LHCN-M2 (cell line): ENCODE measurements around the gene TRIM41. TPM values are rescaled to one million over a fixed set of nuclear protein-coding genes. Genes with fewer than 3 reads are reported as not detected.
"Not testable (repeated sequence)": the region's sequence is repeated elsewhere in the genome, so short reads cannot be mapped to it uniquely, and the experiment has no call there.

ENCODE experiments used
- DNase-seq: peaks from one replicate; pipeline ENCODE4 v3.0.0-alpha.2; 2012; ENCODE audit warnings: low read depth
- polyA plus RNA-seq: library from polyadenylated mRNA; unstranded; fragments of >200 nt; gene quantifications from one replicate; pipeline ENCODE4 v1.2.1, GENCODE V29; 2012; ENCODE audit warnings: missing spikeins
- total RNA-seq: library from RNA; depleted of rRNA; stranded (reverse); fragments of >200 nt; gene quantifications from 2 replicates; pipeline ENCODE4 v1.2.3, GENCODE V29; 2014; rRNA removed

Gene TRIM41
- 14.4 and 18.8 TPM in 2 replicates for total RNA-seq
- 22.9 TPM for polyA plus RNA-seq

DNA sequence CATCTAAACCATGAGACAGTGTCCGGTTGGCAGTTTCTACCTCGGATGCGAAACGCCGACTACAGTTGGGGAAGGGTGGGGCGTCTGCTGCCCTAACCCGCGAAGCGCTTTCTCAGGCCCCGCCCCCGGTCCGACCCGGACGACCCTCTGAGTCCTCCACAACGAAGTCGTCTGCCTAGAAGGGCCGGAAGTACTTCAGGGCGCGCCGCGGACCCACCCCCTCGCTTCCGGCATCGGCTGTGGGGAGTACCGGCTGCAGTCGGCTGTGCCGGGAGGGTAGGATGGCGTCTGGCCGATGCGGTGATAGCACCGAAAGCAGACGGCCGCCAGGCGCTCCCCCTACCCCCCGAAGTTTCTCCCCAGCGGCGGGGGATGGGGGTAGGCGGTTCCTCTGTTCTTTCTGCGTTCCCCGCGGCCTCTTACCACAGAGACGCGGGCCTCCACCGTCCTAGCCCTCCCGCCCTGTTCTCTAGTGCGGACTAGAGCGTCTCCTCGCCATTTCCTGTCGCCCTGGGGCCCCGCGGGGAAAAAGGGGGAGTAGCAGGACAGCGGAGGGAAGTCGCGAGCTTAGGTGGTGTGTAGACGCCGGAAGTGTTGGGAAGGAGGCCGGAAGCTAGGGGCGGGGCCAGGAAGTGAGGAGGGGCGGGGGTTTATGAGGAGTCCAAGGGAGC, at the start of gene TRIM41:
TRIM41 (plus strand) TSS at position 224 of the 671 bp plus-strand sequence. CDS start 719 bp downstream, outside the sequence.
- DNase-seq = peak; percentile 98

DNA sequence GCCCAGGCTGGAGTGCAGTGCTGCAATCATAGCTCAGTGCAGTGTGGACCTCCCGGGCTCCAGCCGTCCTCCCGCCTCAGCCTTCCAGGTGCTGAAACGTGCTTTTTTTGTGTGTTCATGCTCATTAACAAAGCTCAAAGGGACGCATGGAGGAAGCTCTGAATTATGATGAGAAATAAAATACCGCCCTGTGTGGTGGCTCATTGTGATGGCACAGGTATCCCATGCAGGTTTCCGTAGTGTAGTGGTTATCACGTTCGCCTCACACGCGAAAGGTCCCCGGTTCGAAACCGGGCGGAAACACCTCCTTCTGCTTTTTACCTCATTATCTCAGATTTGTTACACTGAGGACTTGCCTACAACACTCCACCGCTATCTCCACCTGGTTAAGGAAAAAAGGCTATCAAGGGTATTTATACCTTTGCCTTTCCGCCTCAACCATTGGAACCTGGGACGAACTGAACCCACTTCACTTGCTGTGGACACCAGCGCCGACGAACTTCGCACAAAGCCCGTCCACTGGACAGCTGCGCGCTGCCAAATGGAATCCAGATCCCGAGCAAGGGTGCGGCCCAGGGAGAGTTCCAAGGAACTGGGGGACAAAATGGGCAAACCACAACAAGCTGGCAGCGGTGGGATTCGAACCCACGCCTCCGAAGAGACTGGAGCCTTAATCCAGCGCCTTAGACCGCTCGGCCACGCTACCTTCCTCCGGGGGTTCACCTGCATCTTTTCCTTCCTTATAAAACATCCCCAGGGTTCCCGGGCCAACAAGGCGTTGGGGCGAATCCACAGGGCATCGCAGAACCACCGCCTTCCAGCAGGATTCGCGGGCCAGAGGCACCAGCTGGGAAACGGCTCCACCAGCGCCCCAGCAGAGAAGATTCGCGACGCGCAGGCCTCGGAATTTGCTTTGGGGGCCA, 49.4 kb upstream of the TRIM41 start:
- DNase-seq = peak; percentile 69

DNA sequence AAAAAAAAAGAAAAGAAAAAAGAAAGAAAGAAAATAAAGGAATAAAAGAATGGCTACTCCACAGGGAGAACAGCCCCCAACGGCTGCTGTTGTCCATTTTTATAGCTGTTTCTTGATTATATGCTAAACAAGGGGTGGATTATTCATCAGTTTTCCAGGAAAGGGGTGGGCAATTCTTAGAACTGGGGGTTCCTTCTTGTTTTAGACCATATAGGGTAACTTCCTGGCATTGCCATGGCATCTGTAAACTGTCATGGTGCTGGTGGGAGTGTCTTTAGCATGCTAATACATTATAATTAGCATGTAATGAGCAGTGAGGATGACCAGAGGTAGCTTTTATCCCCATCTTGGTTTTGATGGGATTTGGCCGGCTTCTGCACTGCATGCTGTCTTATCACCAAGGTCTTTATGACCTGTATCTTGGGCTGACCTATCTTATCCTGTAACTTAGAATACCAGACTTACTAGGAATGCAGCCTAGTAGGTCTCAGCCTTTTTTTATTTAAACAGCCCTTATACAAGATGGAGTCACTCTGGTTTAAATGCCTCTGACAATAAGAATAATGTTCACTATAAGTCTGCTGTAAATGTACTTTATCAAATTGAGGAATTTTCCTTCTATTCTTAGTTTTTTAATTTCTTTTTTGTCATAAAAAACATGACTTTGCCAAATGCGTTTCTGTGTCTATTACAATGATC, 46.7 kb upstream of the TRIM41 start:
- DNase-seq = no peak

DNA sequence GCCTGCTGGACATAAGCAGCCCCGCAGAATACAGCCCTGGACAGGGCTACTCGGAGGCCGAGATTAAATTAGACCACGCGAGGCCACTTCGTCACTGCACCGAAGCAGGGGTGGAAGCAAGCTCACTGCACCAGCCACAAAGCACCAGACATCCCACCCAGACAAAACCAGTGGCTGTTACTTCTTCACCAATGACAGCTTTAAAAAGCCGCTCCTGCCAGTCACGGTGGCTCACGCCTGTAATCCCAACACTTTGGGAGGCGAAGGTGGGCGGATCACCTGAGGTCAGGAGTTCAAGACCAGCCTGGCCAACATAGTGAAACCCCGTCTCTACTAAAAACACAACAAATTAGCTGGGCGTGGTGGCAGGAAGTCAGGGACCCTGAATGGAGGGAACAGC, 45.5 kb upstream of the TRIM41 start:
- not testable (repeated sequence) for DNase-seq

DNA sequence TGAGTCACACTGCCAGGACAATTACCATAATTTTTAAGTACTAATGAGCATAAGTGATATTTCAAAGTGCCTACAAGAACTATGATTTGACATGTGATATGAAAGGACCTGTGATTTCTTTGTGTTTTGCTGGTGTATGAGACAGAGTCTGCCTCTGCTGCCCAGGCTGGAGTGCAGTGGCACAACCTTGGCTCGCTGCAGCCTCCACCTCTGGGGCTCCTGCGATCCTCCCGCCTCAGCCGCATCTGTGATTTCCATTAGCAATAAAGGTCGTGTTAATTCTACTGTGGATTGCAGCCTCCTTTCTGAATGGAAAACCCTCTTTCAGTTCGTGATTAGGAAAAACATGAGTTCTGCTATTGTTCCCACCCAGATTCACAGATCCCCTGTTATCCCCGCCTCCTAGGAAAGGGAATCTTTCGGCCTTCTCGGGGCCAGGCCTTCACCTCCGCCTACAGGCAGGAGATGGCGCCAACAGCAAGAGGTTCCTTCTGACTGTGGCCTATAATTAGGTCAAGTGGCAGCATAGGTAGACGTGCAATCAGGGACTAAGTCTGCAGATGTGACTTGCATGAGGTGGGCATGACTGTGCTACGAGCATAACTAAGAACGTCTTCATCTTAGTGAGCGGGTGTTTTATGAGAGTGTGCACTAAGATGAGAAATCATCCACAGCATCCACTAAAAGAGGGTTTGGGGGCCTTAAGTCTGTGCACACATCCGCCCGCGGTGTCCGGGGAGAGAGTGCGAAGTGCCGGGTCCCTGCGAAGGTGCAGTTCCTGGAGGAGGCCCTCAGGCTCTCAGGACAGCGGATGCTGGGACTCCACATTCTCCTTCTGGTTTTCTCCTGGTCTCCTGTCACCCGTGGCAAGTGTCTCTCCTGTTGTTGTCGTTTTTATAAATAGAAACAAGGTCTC, 41.2 kb upstream of the TRIM41 start:
- peak; percentile 56 for DNase-seq

DNA sequence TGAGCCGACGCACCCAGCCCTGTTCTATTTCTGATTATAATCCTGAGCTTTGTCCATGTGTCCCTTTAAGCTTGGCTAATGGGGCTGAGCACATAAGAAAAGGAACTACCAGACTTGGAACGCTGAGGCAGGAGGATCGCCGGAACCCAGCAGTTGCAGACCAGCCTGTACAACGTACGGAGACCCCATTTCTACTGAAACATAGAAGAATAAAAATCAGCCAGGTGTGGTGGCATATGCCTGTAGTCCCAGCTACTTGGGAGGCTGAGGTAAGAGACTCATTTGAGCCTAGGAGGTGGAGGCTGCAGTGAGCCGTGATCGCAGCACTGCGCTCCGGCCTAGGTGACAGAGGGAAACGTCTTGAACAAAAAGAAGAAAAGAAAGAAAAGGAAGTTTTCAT, 40.4 kb upstream of the TRIM41 start:
- no peak for DNase-seq

DNA sequence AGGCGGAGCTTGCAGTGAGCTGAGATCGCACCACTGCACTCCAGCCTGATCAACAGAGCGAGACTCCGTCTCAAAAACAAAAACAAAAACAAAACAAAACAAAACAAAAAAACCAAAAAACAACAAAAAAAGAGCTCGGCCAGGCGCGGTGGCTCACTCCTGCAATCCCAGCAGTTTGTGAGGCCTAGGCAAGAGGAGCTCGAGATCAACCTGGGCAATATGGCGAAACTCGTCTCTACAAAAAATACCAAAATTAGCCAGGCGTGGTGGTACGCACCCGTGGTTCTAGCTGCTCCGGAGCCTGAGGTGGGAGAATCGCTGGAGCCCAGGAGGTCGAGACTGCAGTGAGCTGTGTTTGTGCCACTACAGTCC, 38.2 kb upstream of the TRIM41 start:
- DNase-seq = no peak

DNA sequence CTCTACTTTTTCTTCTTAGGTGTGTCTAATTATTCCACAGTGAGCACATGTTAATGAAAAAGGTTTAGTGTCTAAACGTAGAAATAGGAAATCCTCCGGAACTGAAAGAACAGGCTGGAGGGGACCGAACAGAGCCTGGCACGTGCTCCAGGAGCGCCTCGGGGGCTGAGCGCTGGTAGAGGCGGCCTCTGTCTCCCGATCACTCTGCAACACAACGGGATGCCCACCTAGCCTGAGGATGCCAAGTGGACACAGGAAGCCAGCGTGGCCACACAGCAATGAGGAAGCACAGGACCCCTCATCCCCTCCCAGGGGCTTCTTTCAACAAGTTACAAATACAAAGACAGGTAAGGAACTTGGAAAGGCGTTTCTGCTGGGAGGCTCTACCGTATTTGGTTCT, 37.5 kb upstream of the TRIM41 start:
- no peak for DNase-seq

DNA sequence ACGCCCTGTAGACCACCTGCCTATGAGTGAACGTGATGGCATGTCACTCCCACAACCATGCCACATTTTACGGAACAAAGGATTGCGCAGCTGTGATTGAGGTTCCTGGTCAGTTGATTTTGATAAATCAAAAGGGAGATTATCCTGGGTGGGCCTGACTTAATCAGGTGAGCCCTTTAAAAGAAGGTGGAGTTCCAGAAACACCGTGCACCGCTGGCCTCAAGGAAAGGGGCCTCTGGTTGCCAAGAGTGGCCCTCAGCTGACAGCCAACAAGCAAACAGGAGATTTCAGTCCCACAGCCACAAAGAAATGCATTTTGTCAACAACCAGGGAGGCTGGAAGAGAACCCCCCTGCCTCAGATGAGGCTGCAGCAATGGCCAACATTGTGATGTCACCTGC, 37.1 kb upstream of the TRIM41 start:
- DNase-seq = no peak

DNA sequence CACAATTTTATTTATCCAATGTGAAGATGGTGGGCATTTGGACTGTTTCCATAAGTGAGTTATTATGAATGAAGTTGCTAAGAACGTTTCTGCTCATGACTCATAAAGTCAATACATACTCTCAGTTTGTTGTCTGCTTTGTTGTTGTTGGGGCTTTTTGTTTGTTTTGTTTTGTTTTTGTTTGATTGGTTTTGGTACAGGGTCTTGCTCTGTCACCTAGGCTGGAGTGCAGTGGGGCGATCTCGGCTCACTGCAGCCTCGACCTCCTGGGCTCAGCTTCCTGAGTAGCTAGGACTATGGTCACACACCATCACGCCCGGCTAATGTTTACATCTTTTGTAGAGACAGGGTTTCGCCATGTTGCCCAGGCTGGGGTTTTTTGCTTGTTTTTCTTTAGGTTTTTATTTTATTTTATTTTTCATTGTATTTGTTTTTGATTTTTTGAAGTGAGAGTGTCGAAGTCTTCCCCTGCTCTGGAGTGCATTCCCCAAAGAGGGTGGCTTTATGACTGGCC, 36.0 kb upstream of the TRIM41 start:
- DNase-seq = no peak

DNA sequence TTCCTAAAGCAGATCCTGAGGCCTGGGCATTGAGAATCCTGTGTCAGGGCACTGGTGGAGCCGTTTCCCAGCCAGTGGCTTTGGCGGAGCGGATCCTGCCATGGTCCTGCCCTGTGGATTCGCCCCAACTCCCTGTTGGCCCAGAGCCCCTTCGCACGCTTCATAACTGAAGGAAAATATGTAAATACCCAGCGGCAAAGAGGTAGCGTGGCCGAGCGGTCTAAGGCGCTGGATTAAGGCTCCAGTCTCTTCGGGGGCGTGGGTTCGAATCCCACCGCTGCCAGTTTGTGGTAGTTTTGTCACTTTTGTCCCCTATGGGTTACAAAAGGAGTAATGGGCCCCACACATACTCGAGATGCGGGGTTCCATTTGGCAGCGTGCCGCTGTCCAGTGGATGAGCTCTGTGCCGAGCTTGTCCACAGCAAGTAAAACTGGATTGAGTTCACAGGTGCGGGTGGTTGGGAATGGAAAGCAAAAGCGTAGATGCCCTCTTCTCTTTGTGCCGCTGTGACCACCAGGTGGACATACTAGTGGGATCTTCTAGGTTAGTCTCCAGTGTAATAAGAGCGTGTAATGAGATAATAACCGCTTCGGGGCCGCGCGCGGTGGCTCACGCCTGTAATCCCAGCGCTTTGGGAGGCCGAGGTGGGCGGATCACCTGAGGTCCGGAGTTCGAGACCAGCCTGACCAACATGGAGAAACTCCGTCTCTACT, 35.4 kb upstream of the TRIM41 start:
- peak; percentile 74 for DNase-seq

DNA sequence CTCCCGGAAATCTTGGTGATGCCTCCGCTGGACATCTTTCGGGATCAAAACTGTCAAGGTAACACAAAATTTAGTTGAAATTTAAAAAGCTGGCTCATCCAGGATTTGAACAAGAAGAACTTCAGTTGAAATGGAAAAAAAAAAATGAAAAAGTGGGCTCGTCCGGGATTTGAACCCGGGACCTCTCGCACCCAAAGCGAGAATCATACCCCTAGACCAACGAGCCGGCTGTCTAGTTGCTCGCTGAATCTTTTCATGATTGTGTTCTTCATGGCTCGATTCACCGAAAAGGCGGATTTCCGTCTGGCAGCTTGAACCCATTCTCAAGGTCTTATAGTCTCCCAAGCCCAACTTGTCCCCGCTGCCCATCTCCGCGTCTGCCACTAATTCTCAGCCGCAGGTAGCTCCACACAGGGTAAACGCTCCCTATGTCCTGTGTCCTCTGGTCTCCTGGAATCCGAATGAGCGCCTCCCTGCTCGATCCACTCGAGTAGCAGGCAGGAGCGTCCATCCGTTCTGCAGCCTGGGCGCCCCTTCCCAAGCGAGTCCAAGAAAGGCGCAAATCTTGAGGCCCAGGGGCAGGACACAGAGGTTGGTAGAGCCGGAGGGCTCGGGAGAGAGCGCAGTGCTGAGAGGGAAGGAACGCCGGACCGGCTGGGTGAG, 34.2 kb upstream of the TRIM41 start:
- peak; percentile 77 for DNase-seq

DNA sequence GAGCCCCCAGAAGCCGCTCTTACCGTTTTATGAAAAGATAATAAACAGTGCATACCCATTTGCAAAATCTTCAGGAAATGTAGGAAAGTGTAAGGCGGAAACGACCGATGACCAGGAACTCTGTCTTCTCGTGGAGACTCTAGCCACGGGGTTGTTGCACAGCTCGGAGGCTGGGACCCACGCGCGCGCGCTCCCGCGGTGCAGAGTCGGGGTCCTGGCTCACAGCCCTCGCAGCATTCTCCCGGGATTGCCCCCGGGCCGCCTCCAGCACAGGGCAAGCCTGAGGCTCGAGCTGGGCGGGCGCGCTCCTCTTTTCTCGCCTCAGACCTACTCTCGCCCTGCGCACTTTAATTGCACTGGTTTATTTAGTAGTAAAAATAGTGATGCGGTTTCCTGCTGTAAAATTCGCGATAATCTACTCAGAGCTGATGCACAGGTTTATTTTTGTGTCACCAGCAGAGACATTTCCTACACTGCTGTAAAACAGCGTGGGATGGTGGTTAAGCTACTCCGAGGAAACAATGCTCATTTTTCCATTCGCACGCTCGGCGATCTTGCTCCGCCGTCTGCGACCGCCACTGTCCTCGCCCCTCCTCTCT, 33.6 kb upstream of the TRIM41 start:
- peak; percentile 34 for DNase-seq

DNA sequence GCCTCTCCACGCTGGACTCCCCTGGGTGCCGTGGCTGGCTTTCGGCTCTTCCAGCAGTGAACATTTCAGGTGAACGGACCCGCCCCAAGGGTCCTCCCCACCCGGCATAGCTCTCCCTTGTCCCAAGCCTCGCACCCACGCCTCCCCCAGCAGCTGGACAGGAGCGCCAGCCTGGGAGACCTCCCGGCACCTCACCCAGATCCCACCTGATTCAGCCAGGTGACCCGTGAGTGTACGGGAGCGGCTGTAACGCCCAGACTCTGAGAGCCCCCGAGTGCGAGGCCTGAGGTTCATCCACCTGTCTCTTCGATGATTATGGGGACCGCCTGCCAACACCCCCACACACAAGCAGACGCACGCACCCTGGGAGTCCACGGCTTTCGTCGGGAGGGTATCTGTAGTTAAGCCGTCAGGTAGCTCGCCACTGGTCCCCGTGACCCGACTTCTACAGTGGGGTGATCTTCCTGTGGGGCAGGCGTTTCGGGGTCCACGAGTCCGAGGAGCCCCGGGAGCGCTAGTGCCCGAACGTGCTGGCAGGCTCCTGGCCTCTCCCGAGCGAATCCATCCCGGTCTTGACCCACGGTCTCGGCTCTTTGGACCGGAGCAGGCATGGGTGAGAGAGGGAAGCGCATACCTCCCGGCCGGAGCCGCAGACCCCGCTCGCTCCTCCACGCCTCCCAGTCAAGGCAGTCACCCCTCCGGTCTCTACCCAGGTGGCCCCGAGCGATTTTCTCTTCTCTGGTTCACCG, 32.9 kb upstream of the TRIM41 start:
- DNase-seq = no peak

DNA sequence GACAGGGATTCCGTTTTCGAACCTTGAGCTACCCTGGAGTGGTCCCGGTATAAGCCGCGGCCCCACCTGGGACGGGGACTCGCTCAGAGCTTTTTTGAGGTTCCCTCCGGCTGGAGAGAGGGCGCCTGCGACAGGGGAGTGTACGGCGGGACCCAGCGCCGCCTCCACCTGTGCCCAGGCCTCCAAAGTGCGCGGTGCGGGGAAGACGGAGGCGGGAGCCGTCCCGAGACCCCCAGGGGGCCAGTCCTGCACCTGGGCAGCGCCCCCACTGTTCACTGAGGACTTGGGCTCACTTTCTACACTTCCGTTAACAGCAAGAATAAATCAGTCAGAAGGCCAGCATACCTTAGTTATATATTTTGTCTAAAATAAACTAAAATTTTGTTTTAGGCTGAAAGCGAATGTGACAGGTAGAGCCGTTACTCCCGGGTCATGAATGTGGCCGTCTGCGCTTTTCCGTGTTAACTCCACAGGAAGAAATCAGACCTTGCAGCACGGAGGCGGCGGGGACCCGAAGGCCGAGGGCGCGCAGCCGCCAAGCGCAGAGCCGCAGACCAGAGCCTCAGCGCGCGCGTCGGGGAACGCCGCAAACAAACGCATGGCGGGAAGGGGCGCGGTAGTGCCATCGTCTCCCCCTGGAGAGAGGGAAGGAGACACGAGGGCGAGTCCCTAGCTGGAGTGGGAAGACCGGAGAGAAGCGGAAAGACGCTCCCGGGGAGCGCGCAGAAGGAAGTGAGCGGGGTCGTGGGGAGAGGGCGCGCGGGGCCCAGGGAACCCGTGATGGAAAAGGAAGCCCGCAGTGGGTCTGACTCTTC, 32.2 kb upstream of the TRIM41 start:
- DNase-seq = peak; percentile 34

DNA sequence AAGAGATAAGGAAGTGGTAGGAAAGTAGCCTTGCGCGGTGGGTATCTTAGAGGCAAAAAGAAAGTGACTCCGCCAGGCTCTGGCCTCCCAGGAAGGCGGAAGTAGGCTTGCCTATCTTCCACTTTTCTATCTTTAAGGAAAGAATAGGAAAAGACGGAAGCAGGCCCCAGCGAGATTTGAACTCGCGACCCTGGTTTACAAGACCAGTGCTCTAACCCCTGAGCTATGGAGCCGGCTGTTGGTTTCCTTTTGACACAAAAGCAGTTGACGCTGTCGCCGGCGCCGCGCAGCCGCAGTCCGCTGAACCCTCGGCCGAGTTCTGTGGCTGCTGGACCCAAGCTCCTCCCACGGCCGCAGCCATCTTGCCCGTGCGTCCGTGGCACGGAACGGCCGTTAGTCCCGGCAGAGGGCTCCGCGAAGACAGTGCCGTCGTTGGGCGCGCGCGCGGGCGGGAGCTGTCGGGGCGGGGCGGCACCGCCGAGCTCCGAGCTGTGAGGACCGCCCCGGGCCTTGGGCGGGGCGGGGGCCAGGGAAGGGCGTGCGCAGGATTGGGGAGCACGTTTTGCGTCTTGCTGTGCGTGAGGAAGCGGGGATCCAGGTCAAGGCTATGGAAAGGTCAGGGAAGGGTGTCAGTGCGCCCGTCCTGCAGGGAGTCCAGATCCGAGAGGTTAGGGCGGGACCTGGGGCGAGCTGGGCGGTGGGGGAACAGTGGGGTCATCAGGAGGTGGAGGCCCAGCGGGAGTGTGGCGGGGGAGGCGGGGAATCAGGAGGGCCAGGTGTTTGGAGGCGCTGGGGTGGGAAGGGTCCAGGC, 31.4 kb upstream of the TRIM41 start:
- DNase-seq = peak; percentile 95
